IMR-90 (cell line): ENCODE measurements around the gene SLC25A25. TPM values are rescaled to one million over a fixed set of nuclear protein-coding genes. Genes with fewer than 3 reads are reported as not detected.

Experiments used
- ATAC-seq: fragments of 200-7000 bp; cut with Tn5 transposase; 2 replicates; pipeline ENCODE4 v1.9.1; 2020; ENCODE audit warnings: low read depth, mild to moderate bottlenecking, moderate library complexity
- BruUV-seq: library from RNA; stranded (reverse); fragments of 400-500 nt; replicated peaks from 2 replicates; lab custom pipeline; 2021; lab: Mats Ljungman, UMichigan
- CTCF ChIA-PET: fragments of 300-600 bp; formaldehyde crosslinking; extraction: SDS; loops from one replicate; lab custom pipeline; 2021; ENCODE audit warnings: antibody characterized with exemption; lab: Yijun Ruan, JAX
- POLR2A ChIA-PET: fragments of 300-600 bp; sonication (Branson Sonifier 250); formaldehyde crosslinking; loops from one replicate; lab custom pipeline; 2022; ENCODE audit warnings: antibody characterized with exemption; ENCODE audit not compliant: unreplicated experiment; lab: Charles Lee
- DNase-seq: peaks from one replicate; pipeline ENCODE4 v3.0.0; 2013
- H2AFZ ChIP-seq: replicated peaks from 2 replicates; pipeline ENCODE3; 2013; ENCODE audit warnings: low read length, mild to moderate bottlenecking; ENCODE audit not compliant: poor library complexity
- H2AK5ac ChIP-seq: 2 replicates; pipeline ENCODE4 v1.6.1; 2013; ENCODE audit warnings: low read depth, low read length, inconsistent platforms
- H2AK9ac ChIP-seq: replicated peaks from 2 replicates; pipeline ENCODE3; 2013; ENCODE audit warnings: mild to moderate bottlenecking, low read depth, low read length, moderate library complexity; ENCODE audit not compliant: poor library complexity
- H2BK120ac ChIP-seq: 2 replicates; pipeline ENCODE4 v1.6.1; 2013; ENCODE audit warnings: low read depth, low read length, inconsistent platforms
- H2BK15ac ChIP-seq: 3 replicates; pipeline ENCODE4 v1.6.1; 2013; ENCODE audit warnings: low read depth, low read length, inconsistent platforms
- H2BK20ac ChIP-seq: 2 replicates; pipeline ENCODE4 v1.6.1; 2013; ENCODE audit warnings: low read depth, mild to moderate bottlenecking, inconsistent platforms, low read length, moderate library complexity
- H2BK5ac ChIP-seq: 2 replicates; pipeline ENCODE4 v1.6.1; 2013; ENCODE audit warnings: mild to moderate bottlenecking, low read depth, low read length, inconsistent platforms; ENCODE audit not compliant: poor library complexity, severe bottlenecking
- H3K14ac ChIP-seq: replicated peaks from 2 replicates; pipeline ENCODE4 v1.6.1; 2013; ENCODE audit warnings: low read depth, low read length, inconsistent platforms
- H3K18ac ChIP-seq: 2 replicates; pipeline ENCODE4 v1.6.1; 2013; ENCODE audit warnings: low read depth, low read length, control low read depth
- H3K23ac ChIP-seq: 2 replicates; pipeline ENCODE4 v1.6.1; 2013; ENCODE audit warnings: low read depth, low read length, inconsistent platforms
- H3K27ac ChIP-seq: 2 replicates; pipeline ENCODE4 v1.5.1; 2013; ENCODE audit warnings: mild to moderate bottlenecking, control low read depth, low read length; ENCODE audit not compliant: insufficient read depth
- H3K27me3 ChIP-seq: 2 replicates; pipeline ENCODE4 v1.6.1; 2013; ENCODE audit warnings: low read length; ENCODE audit not compliant: control insufficient read depth, insufficient read depth
- H3K36me3 ChIP-seq: 2 replicates; pipeline ENCODE4 v1.6.1; 2013; ENCODE audit warnings: low read length, mixed read lengths; ENCODE audit not compliant: control insufficient read depth, insufficient read depth
- H3K4ac ChIP-seq: 2 replicates; pipeline ENCODE4 v1.6.1; 2013; ENCODE audit warnings: low read depth, low read length, inconsistent platforms
- H3K4me1 ChIP-seq: 2 replicates; pipeline ENCODE4 v1.6.1; 2013; ENCODE audit warnings: low read length, mixed read lengths; ENCODE audit not compliant: control insufficient read depth, insufficient read depth
- H3K4me2 ChIP-seq: 2 replicates; pipeline ENCODE4 v1.6.1; 2013; ENCODE audit warnings: low read depth, mild to moderate bottlenecking, control low read depth, low read length, moderate library complexity
- H3K4me3 ChIP-seq: 2 replicates; pipeline ENCODE4 v1.5.1; 2013; ENCODE audit warnings: low read depth, mild to moderate bottlenecking, control low read depth, low read length, moderate library complexity; ENCODE audit not compliant: insufficient read depth
- H3K56ac ChIP-seq: 2 replicates; pipeline ENCODE4 v1.6.1; 2013; ENCODE audit warnings: low read length, inconsistent platforms; ENCODE audit not compliant: insufficient read depth; ENCODE audit errors: extremely low read depth
- H3K79me1 ChIP-seq, 2 experiments: 2 replicates each; pipeline ENCODE4 v1.6.1; 2013; ENCODE audit warnings: low read length in 2 of 2, inconsistent platforms in 1 of 2, low read depth in 1 of 2
- H3K9ac ChIP-seq: 2 replicates; pipeline ENCODE4 v1.6.1; 2013; ENCODE audit warnings: low read depth, low read length, control low read depth
- H3K9me1 ChIP-seq: 2 replicates; pipeline ENCODE4 v1.6.1; 2013; ENCODE audit warnings: low read length, inconsistent platforms; ENCODE audit not compliant: insufficient read depth
- H3K9me3 ChIP-seq: 2 replicates; pipeline ENCODE4 v1.6.1; 2013; ENCODE audit warnings: low read length; ENCODE audit not compliant: control insufficient read depth, insufficient read depth
- H4K20me1 ChIP-seq: 2 replicates; pipeline ENCODE4 v1.6.1; 2013; ENCODE audit warnings: low read length, inconsistent platforms; ENCODE audit not compliant: insufficient read depth
- H4K5ac ChIP-seq: 2 replicates; pipeline ENCODE4 v1.6.1; 2013; ENCODE audit warnings: mild to moderate bottlenecking, low read depth, low read length, control low read depth
- H4K8ac ChIP-seq, 2 experiments: 2 replicates each; pipeline ENCODE4 v1.6.1; 2013; ENCODE audit warnings: low read depth in 2 of 2, low read length in 2 of 2, control low read depth in 1 of 2, inconsistent platforms in 1 of 2
- H4K91ac ChIP-seq: 2 replicates; pipeline ENCODE4 v1.6.1; 2013; ENCODE audit warnings: low read depth, low read length, inconsistent platforms; ENCODE audit not compliant: insufficient read depth
- CEBPB ChIP-seq: IDR thresholded peaks from 2 replicates; pipeline ENCODE4 v1.6.1; 2012; ENCODE audit warnings: low read depth, low read length, improper control_type of control experiment
- whole genome bisulfite sequencing, 2 experiments: methylation state at CpG; one replicate each; pipeline versions ENCODE4 v1.1.5 to v1.1.7; 2013; ENCODE audit warnings: missing lambda C conversion rate in 2 of 2; ENCODE audit not compliant: insufficient read length in 1 of 2; ENCODE audit errors: extremely low coverage in 2 of 2; 5-methylcytosine and 5-hydroxymethylcytosine counted together
- dilution Hi-C: fragments of 300-500 bp; cut with HindIII; formaldehyde crosslinking; loops from one replicate; pipeline ENCODE4 v1.14.3; 2018; ENCODE audit warnings: low sequenced_read_pairs; ENCODE audit not compliant: unreplicated experiment
- in situ Hi-C: fragments of 300-500 bp; cut with MboI; formaldehyde crosslinking; loops from 3 replicates; pipeline ENCODE4 v1.14.3; 2019; ENCODE audit warnings: low sequenced_read_pairs, inconsistent platforms, mixed read lengths
- intact Hi-C: fragments of 100-400 bp; cut with micrococcal nuclease; formaldehyde crosslinking; loops from 2 replicates; pipeline ENCODE4 v1.10.0; 2022
- polyA plus RNA-seq, 3 experiments: library from polyadenylated mRNA; depleted of rRNA; stranded (reverse); fragments of >200 nt; gene quantifications; 2 replicates each; pipeline ENCODE4 v1.2.3, GENCODE V29; 2012; ENCODE audit warnings: low replicate concordance in 1 of 3
- total RNA-seq: library from RNA; depleted of rRNA; stranded (reverse); fragments of >200 nt; gene quantifications from 2 replicates; pipeline ENCODE4 v1.2.3, GENCODE V29; 2012

Gene SLC25A25
- total and polyA plus RNA-seq, 2 of the 4 experiments (the other 2 are of a cell fraction), result 14.0 to 17.9 TPM

- Histone ChIP-seq H3K9ac (no peak overlapping the region), H4K20me1 (no peaks in the 10 kb centered on the region)
- intact Hi-C loops, result no loop called here
Observed at GRCh38 chr9:128062846-128063831, 4.9 kb upstream of the SLC25A25 start.

More at GRCh38 chr9:128062846-128063831, 4.9 kb upstream of the SLC25A25 start:
- ChIA-PET CTCF (no interaction called here), POLR2A (no interaction called here)
- H4K91ac ChIP-seq, result no peak overlapping the region
- H2AFZ ChIP-seq, result peak overlapping the region; percentile 32
- H4K8ac ChIP-seq, result no peak overlapping the region
- H3K27ac ChIP-seq, result no peak overlapping the region
- H3K79me1 ChIP-seq, result peaks cover 17 to 25% of the 10 kb centered on the region in 2 experiments
- ATAC-seq, result no peak
- H2BK5ac ChIP-seq, result no peak overlapping the region
- H3K23ac ChIP-seq, result no peak overlapping the region
- no TSS peak for BruUV-seq
- H3K27me3 ChIP-seq, result no peaks in the 10 kb centered on the region
- H4K5ac ChIP-seq, result no peak overlapping the region
- no peak overlapping the region for H2AK5ac ChIP-seq
- peak overlapping the region; percentile 42 for H2AK9ac ChIP-seq
- H3K9me3 ChIP-seq, result no peaks in the 10 kb centered on the region
- H2BK15ac ChIP-seq, result no peak overlapping the region
- no peak for DNase-seq
- H3K14ac ChIP-seq, result no peak overlapping the region
- no peak overlapping the region for H3K4ac ChIP-seq
- no peak overlapping the region for H3K18ac ChIP-seq
- dilution Hi-C loops (no loop called here), in situ Hi-C loops (no loop called here)
- peaks cover 10% of the 10 kb centered on the region for H3K4me1 ChIP-seq
- no peak overlapping the region for H3K4me3 ChIP-seq
- peaks cover 14% of the 10 kb centered on the region for H3K9me1 ChIP-seq
- H2BK20ac ChIP-seq, result no peak overlapping the region
- H2BK120ac ChIP-seq, result no peak overlapping the region
- WGBS, 2 experiments, result 99% methylated on average over 9 of the region's 28 CpGs; no CpG with 5 or more reads in 1 of the 2 experiments
- no peak overlapping the region for H3K56ac ChIP-seq
- TF ChIP-seq CEBPB, result no peak
- no peak overlapping the region for H3K4me2 ChIP-seq
- peaks cover 15% of the 10 kb centered on the region; the same call in 1 of the 2 replicates for H3K36me3 ChIP-seq
